Astrocyte of the cerebellum (primary cell): ENCODE results near the gene CLMP.

ENCODE experiments used
- DNase-seq: peaks from one replicate; pipeline ENCODE4 v3.0.0-alpha.2; 2011; ENCODE audit warnings: low read depth
- H3K4me3 ChIP-seq: 2 replicates; pipeline ENCODE4 v1.5.1; 2011; ENCODE audit warnings: mild to moderate bottlenecking, low read depth, low read length, moderate library complexity
- CTCF ChIP-seq: IDR thresholded peaks from 2 replicates; pipeline ENCODE4 v1.5.1; 2012; ENCODE audit warnings: low read length, low read depth, moderate library complexity, mild to moderate bottlenecking; ENCODE audit errors: missing control alignments
- in situ Hi-C: cut with HindIII; loops from 2 replicates; pipeline ENCODE4 v1.10.0; 2017; ENCODE audit warnings: low sequenced_read_pairs

Gene CLMP

GRCh38 chr11:123187248-123187647 is 7.8 kb downstream of the CLMP start:
- no peak for TF ChIP-seq CTCF
- no peak for DNase-seq
- H3K4me3 ChIP-seq: no peak overlapping the region
- in situ Hi-C loops: no loop called here

GRCh38 chr11:123186286-123186685 is 8.8 kb downstream of the CLMP start:
- DNase-seq: no peak
- in situ Hi-C loops: no loop called here
- H3K4me3 ChIP-seq: no peak overlapping the region
- no peak for TF ChIP-seq CTCF

- in situ Hi-C loops: no loop called here
- TF ChIP-seq CTCF: no peak
- no peak for DNase-seq
- H3K4me3 ChIP-seq: no peak overlapping the region
Measured at GRCh38 chr11:123185326-123185725, 9.7 kb downstream of the CLMP start.

GRCh38 chr11:123184531-123184930 is 10.5 kb downstream of the CLMP start:
- no peak overlapping the region for H3K4me3 ChIP-seq
- in situ Hi-C loops: no loop called here

GRCh38 chr11:123183391-123184099 is 11.5 kb downstream of the CLMP start:
- H3K4me3 ChIP-seq: no peak overlapping the region
- no peak for DNase-seq
- in situ Hi-C loops: no loop called here
- no peak for TF ChIP-seq CTCF

More at GRCh38 chr11:123184531-123184930, 10.5 kb downstream of the CLMP start:
- no peak for DNase-seq
- no peak for TF ChIP-seq CTCF

GRCh38 chr11:123181767-123182500 is 13.1 kb downstream of the CLMP start:
- no peak overlapping the region for H3K4me3 ChIP-seq
- no peak for TF ChIP-seq CTCF
- in situ Hi-C loops: no loop called here
- DNase-seq: no peak
